HUES48 (cell line): ENCODE measurements around the gene ARHGEF17.

Experiments
- H3K27ac ChIP-seq: one replicate; pipeline ENCODE4 v1.7.0; 2013; ENCODE audit warnings: low read depth, low read length, inconsistent platforms
- H3K27me3 ChIP-seq: 2 replicates; pipeline ENCODE4 v1.6.1; 2013; ENCODE audit warnings: mild to moderate bottlenecking, low read length; ENCODE audit not compliant: control insufficient read depth, insufficient read depth
- H3K36me3 ChIP-seq: 2 replicates; pipeline ENCODE4 v1.6.1; 2013; ENCODE audit warnings: low read length; ENCODE audit not compliant: control insufficient read depth, insufficient read depth
- H3K4me1 ChIP-seq: 2 replicates; pipeline ENCODE4 v1.6.1; 2013; ENCODE audit warnings: mild to moderate bottlenecking, low read length; ENCODE audit not compliant: control insufficient read depth, insufficient read depth
- H3K4me3 ChIP-seq: 2 replicates; pipeline ENCODE4 v1.5.1; 2013; ENCODE audit warnings: mild to moderate bottlenecking, low read depth, low read length
- H3K9ac ChIP-seq: 2 replicates; pipeline ENCODE4 v1.6.1; 2013; ENCODE audit warnings: mild to moderate bottlenecking, low read depth, low read length, moderate library complexity
- H3K9me3 ChIP-seq: 2 replicates; pipeline ENCODE4 v1.6.1; 2013; ENCODE audit warnings: low read length; ENCODE audit not compliant: control insufficient read depth, insufficient read depth

ARHGEF17 gene

DNA sequence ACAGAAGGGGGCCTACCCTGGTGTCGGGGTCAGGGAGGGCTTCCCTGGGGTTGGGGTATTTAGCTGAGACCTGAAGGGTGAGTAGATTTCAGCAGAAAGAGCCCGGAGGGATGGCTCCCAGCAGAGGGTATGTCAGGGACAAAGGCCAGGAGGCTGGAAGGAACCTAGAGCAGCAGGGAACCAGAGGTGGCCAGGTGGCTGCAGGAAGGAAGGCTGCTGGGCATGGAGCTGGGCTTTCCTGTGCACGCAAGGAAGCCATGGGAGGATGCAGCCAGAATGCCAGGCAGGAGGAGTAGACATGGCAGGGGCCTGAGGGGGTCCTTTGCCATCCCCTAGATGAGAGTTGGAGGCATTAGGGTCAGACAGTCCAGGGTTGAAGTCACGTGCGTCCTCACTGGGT is 40.8 kb downstream of the ARHGEF17 start:
- no peak overlapping the region for H3K9ac ChIP-seq

DNA sequence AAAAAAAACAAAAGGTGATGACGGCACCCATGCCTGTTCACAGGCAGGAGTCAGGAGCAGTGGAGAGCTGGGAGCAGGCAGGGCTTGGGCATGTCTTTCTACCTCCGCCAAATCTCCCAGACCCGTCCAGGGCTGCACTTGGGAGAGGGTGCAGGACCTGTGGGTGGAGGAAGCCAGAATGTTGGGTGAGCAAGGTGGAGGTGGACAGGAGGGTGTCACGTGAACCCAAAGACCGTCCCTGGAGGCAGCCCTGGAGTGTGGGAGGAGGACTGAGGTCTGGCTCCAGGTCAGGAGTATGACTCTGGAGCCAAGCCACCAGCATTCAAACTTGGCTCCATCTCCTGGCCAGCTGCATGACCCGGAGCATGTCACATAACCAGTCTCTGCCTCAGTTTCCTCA is 41.6 kb downstream of the ARHGEF17 start:
- Histone ChIP-seq H3K9me3 (no peaks in the 10 kb centered on the region), H3K36me3 (no peaks in the 10 kb centered on the region), H3K9ac (no peak overlapping the region), H3K4me3 (no peak overlapping the region), H3K27me3 (no peaks in the 10 kb centered on the region), H3K4me1 (no peaks in the 10 kb centered on the region), H3K27ac (no peak overlapping the region)

More for the DNA sequence above, 40.8 kb downstream of the ARHGEF17 start:
- Histone ChIP-seq H3K9me3 (no peaks in the 10 kb centered on the region), H3K36me3 (no peaks in the 10 kb centered on the region), H3K27me3 (peaks cover under 1% of the 10 kb centered on the region; the same call in 1 of the 2 replicates), H3K4me3 (no peak overlapping the region), H3K27ac (no peak overlapping the region), H3K4me1 (no peaks in the 10 kb centered on the region)

DNA sequence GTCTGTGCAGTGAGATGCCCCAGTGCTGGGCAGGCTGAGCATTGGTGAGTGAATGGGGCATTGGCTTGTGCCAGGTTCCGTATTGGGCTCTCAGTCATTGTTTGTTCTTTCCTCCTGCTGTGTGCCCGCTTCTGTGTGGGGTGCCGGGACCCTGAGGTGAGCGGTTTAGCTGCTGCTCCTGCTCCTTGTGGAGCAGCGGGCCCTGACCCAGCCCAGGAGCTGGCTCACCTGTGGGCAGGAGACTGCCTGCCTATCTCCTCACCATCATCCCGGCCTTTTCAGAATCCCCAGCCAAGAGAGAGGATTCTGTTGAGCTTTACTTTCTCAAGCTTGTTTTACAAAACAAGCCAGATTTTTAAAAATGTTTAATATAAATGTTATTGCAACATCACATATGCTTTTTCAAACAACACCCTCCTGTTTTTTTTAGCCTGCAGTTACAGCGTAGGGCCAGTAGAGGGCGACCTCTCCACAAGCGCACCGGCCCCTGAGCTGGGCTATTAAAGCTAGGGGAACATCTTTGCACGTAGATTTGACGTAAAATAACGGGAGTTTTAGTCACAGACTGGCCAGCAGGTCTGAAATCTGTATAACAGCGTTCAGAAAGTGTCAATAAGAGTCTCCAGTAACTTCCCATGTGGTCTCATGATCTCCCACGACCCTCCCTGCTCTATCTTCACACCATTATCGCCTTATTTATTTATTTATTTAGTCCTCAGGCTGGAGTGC is 43.0 kb downstream of the ARHGEF17 start:
- Histone ChIP-seq H3K27ac (no peak overlapping the region), H3K4me3 (no peak overlapping the region), H3K27me3 (no peaks in the 10 kb centered on the region), H3K9ac (no peak overlapping the region), H3K4me1 (no peaks in the 10 kb centered on the region), H3K9me3 (no peaks in the 10 kb centered on the region), H3K36me3 (no peaks in the 10 kb centered on the region)

DNA sequence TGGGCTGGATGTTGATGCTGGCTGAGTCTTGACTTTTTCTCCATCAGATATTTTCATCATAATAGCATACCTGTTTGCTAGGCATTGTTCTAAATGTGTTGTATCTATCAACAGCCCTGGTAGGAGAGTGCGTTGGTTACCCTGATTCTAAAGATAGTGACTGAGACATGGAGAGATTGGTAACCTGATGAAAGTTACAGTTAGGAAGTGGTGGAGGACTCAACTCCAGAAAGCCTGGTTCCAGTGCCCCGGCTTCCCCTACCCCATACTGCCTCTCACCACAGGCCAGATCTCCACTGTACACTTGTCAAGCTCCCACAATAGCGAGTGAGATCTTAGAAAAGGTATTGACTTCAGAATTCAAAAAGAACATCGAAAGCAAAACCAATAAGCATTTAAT is 45.3 kb downstream of the ARHGEF17 start:
- no peak overlapping the region for H3K27ac ChIP-seq
- no peak overlapping the region for H3K9ac ChIP-seq
- H3K36me3 ChIP-seq = no peaks in the 10 kb centered on the region
- no peaks in the 10 kb centered on the region for H3K9me3 ChIP-seq
- H3K4me1 ChIP-seq = no peaks in the 10 kb centered on the region
- H3K27me3 ChIP-seq = no peaks in the 10 kb centered on the region
- no peak overlapping the region for H3K4me3 ChIP-seq

DNA sequence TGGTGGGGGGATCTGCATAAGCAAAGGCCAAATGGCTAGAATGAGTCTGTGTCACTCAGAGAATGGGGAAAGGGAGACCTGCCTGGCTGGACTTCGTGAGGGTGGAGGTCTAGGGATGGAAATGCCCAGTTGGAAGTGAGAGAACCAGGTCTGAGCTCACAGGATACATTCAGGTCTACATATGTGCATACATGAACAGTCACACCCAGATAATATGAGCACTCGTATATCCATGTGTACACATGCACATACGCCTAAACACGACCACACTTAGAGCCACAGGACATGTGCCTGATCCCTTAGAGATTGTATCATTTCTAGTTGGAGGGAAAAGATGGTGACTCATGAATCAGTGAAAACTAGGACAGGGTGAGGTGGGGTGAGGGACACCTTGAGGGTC is 47.0 kb downstream of the ARHGEF17 start:
- no peak overlapping the region for H3K27ac ChIP-seq

DNA sequence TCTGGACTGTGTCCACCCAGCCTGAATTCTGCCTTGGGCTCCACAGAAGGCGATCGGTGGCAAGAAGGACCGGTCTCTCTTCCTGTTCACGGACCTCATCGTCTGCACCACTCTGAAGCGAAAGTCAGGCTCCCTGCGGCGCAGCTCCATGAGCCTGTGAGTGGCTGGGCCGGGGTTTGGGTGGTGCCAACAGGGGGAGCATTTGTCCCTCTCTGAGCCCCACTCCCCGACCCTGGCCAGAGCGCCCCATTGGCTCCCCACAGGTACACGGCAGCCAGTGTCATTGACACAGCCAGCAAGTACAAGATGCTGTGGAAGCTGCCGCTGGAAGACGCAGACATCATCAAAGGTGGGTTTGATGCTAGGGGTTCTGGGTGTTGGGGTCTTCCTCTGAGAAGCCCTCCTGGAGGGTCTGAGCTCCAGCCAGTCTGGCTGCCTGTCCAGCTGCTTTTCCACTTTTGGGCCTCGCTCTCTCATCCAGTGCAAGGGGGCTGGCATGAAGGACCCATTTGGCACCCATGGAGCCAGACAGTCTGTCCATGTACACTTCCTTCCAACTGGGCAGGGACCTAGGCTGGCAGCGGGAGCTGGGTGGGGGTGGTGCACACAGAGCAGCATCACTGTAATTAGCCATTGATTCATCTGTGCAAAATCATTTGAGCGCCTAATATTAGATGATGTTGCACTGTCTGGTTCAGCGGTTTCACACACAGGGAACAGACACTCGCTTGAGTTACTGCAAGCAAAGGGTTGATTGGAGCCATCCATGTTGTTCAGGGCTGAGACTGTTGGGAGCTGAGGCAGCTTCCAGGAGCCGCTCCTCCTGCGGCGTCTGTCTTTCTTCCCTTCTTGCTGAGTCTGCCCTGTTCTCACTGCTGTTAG is 49.1 kb downstream of the ARHGEF17 start:
- H3K9ac ChIP-seq = no peak overlapping the region
- H3K27me3 ChIP-seq = no peaks in the 10 kb centered on the region
- H3K4me1 ChIP-seq = no peaks in the 10 kb centered on the region
- H3K4me3 ChIP-seq = no peak overlapping the region
- no peaks in the 10 kb centered on the region for H3K9me3 ChIP-seq
- no peak overlapping the region for H3K27ac ChIP-seq
- no peaks in the 10 kb centered on the region for H3K36me3 ChIP-seq

More for the DNA sequence above, 47.0 kb downstream of the ARHGEF17 start:
- Histone ChIP-seq H3K27me3 (no peaks in the 10 kb centered on the region), H3K4me1 (no peaks in the 10 kb centered on the region), H3K9ac (no peak overlapping the region), H3K4me3 (no peak overlapping the region), H3K9me3 (no peaks in the 10 kb centered on the region), H3K36me3 (no peaks in the 10 kb centered on the region)

DNA sequence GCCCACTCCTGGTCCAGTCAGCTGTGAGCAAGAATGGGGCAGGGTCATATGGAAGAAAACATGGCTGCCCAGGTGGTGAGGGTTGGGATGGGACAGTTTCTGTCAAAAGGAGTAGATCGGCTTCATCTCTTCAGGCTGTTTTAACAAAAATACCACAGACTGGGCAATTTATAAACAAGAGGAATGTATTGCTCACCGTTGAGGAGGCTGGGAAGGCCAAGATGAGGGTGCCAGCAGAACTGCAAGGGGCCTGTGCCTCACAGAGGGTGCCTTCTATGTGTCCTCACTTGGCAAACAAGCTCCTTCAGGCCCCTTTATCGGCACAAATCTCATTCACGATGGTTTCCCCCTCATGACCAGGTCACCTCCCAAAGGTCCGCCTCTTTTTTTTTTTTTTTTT is 50.0 kb downstream of the ARHGEF17 start:
- Histone ChIP-seq H3K36me3 (no peaks in the 10 kb centered on the region), H3K4me1 (no peaks in the 10 kb centered on the region), H3K9ac (no peak overlapping the region), H3K27me3 (peaks cover 6% of the 10 kb centered on the region; the same call in 1 of the 2 replicates), H3K4me3 (no peak overlapping the region), H3K27ac (no peak overlapping the region), H3K9me3 (no peaks in the 10 kb centered on the region)

DNA sequence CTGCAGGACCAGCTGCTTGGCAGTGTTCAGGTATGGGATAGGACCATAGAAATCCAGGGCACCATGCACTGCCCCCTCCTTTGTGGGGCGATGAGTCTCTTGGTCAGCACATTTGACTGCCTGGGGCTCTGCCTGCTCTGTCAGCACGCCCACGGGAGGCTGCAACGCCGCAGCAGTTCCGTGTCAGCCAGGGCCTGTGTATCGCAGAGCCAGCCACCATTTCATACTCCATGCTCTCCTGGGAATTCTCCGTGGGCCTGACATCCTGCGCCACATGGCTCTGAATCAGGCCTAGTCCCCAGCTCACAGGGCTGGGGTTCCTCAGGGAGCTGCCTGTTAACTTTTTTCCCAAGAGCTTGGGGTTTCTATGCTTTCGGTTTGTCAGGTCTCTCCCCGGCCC is 51.3 kb downstream of the ARHGEF17 start:
- H3K27ac ChIP-seq = no peak overlapping the region
- no peaks in the 10 kb centered on the region for H3K4me1 ChIP-seq
- H3K4me3 ChIP-seq = no peak overlapping the region
- no peaks in the 10 kb centered on the region for H3K9me3 ChIP-seq
- H3K9ac ChIP-seq = no peak overlapping the region
- peaks cover 8% of the 10 kb centered on the region; the same call in 1 of the 2 replicates for H3K27me3 ChIP-seq
- H3K36me3 ChIP-seq = no peaks in the 10 kb centered on the region

DNA sequence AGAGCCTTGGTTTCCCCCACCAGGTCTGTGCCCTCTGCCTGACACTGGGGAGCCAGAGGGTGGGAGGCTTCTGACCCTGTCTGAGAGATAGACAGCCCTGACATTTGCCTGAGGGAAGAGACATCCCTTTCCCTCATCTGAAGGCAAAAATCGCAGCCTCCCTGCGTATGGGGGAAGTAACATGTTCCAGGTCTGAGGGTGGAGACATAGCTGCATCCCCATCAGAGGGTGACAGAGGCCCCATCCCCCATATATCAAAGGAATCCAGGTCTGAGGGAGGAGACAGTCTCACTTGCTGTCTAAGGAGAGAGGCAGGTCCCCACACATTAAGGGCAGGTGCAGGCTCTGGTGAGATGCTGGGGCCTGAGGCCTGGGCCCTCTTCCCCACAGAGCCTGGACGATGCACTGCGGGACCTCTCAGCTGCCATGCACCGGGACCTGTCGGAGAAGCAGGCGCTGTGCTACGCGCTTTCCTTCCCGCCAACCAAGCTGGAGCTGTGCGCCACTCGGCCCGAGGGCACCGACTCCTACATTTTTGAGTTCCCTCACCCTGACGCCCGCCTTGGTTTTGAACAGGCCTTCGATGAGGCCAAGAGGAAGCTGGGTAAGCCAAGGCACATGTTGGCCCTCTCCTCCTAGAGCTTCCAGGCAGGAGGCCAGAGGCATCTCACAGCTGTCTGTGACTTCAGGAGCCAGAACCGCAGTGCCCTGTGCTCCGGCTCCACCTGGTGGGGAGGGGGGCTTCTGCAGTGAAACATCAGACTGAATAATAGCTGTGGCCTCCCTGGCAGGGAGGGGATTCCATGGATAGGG is 52.1 kb downstream of the ARHGEF17 start:
- Histone ChIP-seq H3K27me3 (peaks cover 8% of the 10 kb centered on the region; the same call in 1 of the 2 replicates), H3K9me3 (no peaks in the 10 kb centered on the region), H3K4me3 (no peak overlapping the region), H3K4me1 (no peaks in the 10 kb centered on the region), H3K36me3 (no peaks in the 10 kb centered on the region), H3K27ac (no peak overlapping the region), H3K9ac (no peak overlapping the region)

DNA sequence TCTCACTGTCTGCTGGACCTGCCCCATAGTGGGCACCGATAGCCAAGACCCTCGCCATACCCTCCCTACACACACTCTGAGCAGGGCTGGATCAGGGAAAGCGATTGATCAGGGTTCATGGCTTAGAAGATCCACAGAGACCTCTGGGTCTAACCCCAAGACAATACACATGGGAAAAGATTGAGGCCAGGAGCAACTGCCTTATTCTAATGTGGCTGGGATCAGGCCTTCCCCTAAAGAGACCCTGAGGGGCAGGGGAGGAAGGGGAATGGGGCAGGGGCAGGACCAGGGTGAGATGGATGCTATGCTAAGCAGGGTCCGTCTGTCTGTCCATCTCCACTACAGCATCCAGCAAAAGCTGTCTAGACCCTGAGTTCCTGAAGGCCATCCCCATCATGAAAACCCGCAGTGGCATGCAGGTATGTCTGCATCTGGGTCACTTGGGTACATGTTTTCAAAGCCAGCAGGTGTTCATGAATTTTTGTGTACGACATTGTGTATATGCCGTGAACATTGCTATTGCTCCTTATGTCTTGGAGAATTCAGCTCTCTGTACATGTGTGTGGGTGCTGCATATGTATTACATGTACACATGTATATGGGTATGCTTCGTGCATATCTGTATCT is 52.8 kb downstream of the ARHGEF17 start:
- Histone ChIP-seq H3K27ac (no peak overlapping the region), H3K36me3 (no peaks in the 10 kb centered on the region), H3K27me3 (peaks cover 8% of the 10 kb centered on the region; the same call in 1 of the 2 replicates), H3K4me3 (no peak overlapping the region), H3K9me3 (no peaks in the 10 kb centered on the region), H3K4me1 (no peaks in the 10 kb centered on the region), H3K9ac (no peak overlapping the region)
